IPS-NIHi7 (cell line): ENCODE data around the gene BCAS3.
"Not testable (repeated sequence)": the region's sequence is repeated elsewhere in the genome, so short reads cannot be mapped to it uniquely, and the experiment has no call there.

ENCODE experiments used
- DNase-seq: peaks from one replicate; pipeline ENCODE4 v3.0.0; 2012; ENCODE audit warnings: mixed read lengths; ENCODE audit errors: extremely low spot score

The BCAS3 gene

GRCh38 chr17:61422116-61422799, 744.6 kb downstream of the BCAS3 start:
- DNase-seq, result no peak

- DNase-seq, result no peak
Observed at GRCh38 chr17:61422869-61423268, 745.2 kb downstream of the BCAS3 start.

GRCh38 chr17:61423967-61424649, 746.5 kb downstream of the BCAS3 start:
- DNase-seq, result no peak

- no peak for DNase-seq
Observed at GRCh38 chr17:61425682-61426481, 748.2 kb downstream of the BCAS3 start.

GRCh38 chr17:61426482-61427304, 749.0 kb downstream of the BCAS3 start:
- no peak for DNase-seq

- no peak for DNase-seq
Observed at GRCh38 chr17:61427567-61427966, 749.9 kb downstream of the BCAS3 start.

GRCh38 chr17:61429274-61429673, 751.6 kb downstream of the BCAS3 start:
- no peak for DNase-seq

GRCh38 chr17:61429831-61430230, 752.2 kb downstream of the BCAS3 start:
- not testable (repeated sequence) for DNase-seq

GRCh38 chr17:61431594-61432311, 754.1 kb downstream of the BCAS3 start:
- DNase-seq, result no peak

GRCh38 chr17:61436273-61436672, 758.6 kb downstream of the BCAS3 start:
- no peak for DNase-seq

- DNase-seq, result no peak
Observed at GRCh38 chr17:61436995-61437704, 759.5 kb downstream of the BCAS3 start.

GRCh38 chr17:61440697-61441096, 763.0 kb downstream of the BCAS3 start:
- DNase-seq, result no peak

- DNase-seq, result not testable (repeated sequence)
Observed at GRCh38 chr17:61441507-61441906, 763.9 kb downstream of the BCAS3 start.

GRCh38 chr17:61442136-61442775, 764.6 kb downstream of the BCAS3 start:
- no peak for DNase-seq
